ENCODE measurements around the gene RGS9. TPM values are rescaled to one million over a fixed set of nuclear protein-coding genes. Genes with fewer than 3 reads are reported as not detected.
"Not testable (repeated sequence)": the region's sequence is repeated elsewhere in the genome, so short reads cannot be mapped to it uniquely, and the experiment has no call there.

RGS9 gene
- total RNA-seq, 1 donor from 2014 or later, result 4.2 TPM

DNA sequence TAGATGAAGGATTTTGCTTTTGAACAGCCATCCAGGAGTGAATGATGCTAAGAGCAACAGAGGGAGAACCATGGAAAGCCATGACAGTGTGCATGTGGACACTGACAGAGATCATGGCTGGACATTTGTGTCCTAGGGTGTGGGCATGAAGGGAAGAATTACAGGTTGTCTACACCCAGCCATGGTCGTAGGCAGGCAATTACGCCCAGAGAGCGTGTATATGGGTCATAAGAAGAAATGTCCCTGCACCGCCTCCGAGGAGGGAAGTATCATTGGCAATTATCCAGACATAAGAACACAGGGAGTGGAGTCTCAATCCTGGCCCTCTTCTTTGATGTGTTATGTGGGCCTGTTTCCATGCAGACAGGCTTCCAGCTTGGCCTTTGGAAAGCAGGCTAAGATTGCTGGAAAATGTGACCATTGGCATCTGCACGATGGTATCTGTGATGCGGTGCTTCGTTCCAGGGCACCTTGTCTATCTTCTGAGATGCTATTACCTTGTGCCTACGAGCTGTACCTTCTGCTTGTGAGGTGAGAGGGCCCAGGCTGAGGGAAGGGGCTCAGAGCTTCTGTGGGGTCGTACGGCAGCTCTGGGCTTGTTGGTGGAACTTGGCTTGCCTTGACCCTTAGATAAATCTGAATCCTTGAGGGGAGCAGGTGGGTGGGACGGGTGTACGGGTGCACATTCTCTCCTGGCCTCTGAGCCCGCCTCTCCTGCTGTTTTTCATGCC lies 19.8 kb downstream of the RGS9 start:
- no peak for DNase-seq

DNA sequence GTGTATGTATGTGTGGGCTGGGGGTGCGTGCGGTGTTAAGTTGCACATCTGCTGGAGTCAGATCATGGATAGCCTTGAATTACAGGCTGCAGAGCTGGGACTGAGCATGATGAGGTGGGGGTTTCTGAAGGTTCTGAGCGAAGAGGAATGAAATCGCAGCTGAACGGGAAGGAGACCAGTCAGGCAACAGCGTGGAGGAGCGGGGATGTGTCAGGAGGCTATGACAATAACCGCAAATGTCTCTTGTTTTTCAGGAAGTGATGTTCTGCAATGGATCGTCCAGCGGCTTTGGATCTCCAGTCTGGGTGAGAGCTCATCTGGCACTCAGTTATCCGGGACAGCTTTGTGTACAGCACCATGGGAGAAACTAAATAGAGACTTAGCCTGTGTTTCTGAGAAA lies 20.9 kb downstream of the RGS9 start:
- DNase-seq, result no peak

DNA sequence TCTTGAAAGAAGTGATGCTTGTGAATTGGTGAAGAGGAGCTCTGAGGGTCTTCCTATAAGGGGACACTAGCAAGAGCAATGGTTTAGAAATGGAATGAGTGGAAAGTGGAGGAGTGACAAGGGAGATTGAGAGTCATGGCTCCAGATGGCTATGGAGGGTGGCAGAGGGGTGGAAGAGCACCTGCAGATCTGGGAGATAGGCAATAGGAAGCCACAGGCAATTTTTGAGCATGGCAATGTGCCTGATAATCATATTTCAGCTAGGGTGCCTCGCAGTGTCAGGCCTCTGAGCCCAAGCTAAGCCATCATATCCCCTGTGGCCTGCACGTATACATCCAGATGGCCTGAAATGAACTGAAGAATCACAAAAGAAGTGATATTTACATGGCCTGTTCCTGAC lies 21.5 kb downstream of the RGS9 start:
- DNase-seq, result no peak

DNA sequence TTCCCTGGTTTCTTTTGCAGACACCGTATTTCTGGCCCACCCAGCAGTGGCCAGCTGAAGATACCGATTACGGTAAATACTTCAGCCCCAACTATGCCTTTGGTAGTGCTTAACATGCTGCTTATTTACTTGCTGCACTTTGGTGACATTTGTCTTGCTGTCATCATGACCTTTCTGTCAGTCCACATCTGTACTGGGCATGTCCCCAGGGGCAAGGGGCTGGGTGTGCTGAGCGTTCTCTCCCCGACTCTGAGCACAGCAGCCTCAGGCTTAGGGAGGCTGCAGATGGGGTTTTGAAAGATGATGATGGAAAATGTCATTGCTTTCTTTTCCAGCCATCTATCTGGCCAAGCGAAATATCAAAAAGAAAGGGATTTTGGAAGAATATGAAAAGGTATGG lies 23.3 kb downstream of the RGS9 start:
- DNase-seq, result no peak

DNA sequence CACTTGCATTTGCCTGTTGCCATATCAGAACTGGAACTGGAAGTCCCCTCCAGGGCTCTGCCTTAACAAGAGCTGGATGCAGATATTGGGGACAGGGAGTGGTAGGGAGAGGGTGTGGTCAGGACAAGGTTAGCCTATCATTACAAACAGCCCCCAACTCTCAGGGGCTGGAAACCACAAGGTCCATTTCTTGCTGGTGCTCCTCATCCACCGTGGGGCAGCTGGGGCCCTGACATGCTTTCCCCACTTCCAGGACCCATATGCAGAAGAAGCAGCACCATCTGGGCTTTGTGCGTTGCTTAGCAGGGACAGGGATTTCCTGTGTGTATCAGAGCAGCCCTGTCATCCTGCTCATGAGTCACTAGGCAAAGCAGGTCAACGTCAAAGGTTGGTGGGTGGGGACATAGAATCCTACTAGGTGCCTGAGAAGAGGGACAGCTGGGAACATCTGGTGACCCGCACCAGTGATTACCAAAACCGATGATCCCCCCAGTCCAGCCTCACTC lies 26.9 kb downstream of the RGS9 start:
- DNase-seq, result no peak

DNA sequence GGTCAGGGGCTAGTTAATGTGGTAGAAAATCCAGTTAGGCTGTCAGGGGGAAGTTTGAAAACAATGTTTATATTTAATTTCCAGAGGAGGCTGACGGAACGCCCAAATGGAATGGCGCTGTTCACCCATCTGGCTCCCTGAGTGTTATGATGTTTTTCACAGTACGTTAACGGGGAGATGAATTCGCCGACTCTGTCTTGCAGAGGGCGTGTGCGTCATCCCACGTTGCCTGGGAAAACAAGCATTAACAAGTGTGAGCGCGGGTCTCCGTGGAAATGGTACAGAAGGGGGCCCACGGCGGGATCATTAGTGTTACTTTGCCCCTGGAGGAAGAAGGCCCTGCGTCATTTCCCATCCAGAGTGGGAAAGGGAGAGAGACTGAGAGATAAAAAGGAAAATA lies 29.6 kb downstream of the RGS9 start:
- no peak for DNase-seq

DNA sequence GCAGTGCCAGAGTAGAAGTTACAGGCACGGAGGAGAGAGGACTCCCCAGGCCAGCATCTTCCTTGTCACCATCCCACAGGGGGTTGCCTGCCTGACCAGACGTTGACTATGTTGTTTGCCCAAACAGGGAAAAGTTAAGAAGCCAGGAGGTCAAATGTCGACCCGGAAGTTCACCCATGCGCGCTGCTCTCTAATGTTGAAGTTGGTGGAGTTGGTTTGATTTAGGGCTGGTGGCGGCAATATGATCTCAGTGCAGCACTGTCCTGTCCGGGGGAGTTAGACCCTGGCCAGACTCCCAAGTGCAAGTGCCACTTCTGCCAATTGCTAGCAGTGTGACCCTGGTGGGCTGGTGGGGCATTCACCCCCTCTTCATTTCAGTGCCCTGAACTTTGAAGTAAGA lies 30.4 kb downstream of the RGS9 start:
- no peak for DNase-seq

DNA sequence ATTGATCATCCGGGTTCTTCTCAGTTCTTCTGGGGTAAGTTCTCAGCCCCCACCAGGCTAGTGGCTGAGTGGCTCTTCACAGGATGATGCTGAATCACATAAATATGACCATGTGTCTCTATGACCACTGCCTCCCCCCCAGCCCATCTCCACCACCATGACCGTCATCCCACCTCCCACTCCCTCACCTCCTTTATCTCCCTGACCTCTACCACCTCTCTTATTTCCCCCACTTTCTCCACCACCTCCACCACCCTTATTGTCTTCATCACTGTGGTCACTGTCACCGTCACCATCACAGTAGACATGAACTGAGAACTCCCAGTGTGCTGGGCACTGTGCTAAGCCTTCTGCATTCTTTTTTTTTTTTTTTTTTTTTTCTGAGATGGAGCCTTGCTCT lies 32.5 kb downstream of the RGS9 start:
- DNase-seq, result no peak

DNA sequence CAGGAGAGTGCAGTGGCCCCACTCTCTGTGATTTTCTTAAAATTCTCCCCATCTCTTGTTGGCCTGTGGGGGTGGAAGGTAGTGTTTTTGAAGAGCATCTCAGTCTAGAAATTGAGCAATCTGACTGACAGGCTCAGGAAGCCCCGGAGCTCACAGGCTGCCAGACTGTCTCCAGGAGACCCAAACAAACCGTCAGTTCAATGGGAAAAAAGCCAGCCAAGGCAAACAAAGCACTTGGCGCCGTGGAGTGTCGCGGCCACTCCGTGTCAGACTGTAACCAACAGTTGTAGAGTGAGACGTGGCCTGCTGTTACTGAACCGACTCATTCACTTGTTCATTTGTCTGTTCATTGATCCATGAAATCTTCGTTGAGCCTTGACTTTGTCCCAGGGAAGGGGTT lies 33.7 kb downstream of the RGS9 start:
- no peak for DNase-seq

DNA sequence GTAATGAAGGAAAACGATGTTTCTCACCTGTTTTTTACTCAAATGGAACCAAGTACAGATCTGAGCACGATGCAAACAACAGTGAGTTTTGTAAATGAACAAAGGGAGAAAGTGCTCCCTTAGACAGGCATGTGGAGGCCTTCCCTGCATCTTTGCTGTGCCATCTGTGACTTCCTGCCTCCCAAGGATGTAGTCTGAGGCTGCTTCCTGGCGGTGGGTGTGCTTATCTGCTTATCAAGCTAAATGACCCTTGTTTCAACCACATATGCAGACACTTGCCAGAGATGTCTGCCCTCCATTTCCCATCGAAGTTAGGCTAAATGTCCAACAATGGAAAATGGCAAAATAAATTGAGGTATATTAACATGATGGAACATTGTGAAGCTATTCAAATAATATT lies 34.6 kb downstream of the RGS9 start:
- no peak for DNase-seq

DNA sequence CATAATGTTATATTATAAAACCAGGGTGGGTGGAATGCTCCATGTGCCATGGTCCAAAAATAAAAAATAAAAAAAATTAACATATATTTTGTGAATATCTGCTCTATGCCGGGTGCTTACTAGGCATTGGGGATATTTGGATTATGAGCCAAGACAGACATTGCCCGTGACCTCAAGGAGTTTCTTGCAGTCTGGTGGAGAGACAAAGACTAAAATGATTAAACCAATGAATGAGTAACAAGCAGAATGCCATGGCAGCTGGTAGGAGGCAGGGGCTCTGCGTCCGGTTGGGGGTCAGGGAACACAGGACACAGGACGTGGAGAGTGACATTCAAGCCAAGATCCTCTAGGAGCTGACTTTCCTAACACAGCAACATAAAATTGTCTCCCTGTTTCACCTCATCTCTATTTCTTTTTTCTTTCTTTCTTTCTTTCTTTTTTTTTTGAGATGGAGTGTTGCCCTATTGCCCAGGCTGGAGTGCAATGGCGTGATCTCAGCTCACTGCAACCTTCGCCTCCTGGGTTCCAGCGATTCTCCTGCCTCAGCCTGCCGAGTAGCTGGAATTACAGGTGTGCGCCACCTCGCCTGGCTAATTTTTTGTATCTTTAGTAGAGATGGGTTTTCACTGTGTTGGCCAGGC lies 35.4 kb downstream of the RGS9 start:
- no peak for DNase-seq

DNA sequence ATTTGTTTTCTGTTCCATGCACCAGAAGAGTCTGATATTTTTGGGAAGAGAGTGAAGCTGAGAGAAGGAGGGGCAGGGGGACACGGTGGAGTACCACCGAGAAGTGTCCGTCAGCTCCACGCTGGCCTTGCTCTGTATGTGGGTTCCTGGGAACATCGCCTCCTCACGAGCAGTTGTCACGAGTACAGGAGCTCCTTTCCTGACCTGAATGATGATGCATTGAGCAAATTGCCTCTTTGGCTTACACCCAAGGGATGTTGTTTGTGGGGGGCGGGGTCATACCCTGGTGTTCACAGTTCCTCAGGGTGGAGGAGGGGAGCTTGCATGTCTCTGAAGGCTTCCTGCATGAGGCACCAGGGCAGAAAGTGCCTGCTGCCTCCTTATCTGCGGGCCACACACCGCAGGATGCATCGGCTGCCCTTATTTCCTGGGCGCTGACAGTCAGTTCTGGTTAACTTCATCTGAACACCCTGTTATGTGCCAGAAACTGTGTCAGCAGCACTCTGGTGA lies 36.2 kb downstream of the RGS9 start:
- DNase-seq, result no peak

DNA sequence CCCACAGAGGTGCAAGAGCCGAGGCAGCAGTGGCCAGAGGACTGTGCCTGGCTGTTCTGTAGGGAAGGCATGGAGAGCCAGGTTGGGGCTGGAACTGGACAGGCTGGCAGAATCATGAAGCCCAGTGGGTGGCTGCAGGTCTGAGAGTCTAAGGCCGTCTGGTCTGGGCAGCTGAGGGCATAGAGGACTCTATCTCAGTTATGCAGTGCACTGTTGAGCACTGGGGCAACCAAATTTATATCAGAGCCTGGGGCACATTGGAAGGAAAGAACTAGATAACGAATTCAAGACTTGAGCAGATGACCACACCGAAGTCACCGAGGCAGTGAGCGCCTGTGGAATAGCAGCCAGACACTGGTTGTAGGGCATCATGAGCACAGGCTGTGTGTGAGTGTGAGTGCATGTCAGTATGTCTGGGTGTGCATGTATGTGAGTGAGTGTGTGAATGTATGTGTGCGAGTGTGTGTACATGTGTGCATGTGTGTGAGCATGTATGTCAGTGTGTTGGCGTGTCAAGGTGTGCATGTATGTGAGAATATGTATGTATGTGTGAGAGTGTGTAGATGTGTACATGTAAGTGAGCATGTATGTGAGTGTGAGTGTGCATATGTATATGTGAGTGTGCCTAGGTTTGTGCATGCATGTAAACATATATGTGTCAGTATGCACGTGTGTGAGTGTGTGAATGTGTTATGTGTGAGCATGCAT lies 37.0 kb downstream of the RGS9 start:
- DNase-seq, result no peak

DNA sequence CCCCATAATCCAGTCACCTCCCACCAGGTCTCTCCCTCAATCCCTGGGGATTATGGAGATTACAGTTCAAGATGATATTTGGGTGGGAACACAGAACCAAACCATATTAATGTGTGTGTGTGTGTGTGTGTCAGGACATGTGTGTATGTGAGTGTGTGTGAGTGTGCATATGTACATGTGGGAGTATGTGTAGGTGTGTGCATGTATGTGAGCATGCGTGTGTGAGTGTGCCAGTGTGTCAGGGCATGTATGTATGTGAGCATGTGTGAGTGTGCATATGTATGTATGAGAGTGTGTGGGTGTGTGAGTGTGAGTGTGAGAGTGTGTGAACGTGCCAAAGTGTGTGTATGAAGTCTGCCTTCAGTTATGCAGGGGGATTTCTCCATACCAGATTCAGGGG lies 37.8 kb downstream of the RGS9 start:
- DNase-seq, result no peak

DNA sequence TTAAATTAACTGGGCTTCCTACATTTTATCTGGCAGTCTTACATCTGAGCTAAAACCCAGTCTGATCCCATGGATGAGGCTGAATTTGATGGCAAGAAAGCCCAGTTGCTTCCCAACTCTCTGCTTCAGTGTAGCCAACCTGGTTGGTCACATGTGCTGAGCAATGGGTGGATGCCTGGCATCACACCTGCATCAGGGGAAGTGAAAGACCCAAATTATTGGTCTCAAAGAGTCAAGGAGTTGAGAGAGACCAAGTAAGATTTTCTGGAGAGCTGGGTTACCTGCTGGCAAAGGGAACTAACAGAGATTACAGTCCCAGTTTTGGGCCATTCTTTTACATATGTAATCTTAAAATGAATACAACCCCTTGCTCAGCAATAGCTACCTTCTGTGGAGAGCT lies 38.8 kb downstream of the RGS9 start:
- no peak for DNase-seq

DNA sequence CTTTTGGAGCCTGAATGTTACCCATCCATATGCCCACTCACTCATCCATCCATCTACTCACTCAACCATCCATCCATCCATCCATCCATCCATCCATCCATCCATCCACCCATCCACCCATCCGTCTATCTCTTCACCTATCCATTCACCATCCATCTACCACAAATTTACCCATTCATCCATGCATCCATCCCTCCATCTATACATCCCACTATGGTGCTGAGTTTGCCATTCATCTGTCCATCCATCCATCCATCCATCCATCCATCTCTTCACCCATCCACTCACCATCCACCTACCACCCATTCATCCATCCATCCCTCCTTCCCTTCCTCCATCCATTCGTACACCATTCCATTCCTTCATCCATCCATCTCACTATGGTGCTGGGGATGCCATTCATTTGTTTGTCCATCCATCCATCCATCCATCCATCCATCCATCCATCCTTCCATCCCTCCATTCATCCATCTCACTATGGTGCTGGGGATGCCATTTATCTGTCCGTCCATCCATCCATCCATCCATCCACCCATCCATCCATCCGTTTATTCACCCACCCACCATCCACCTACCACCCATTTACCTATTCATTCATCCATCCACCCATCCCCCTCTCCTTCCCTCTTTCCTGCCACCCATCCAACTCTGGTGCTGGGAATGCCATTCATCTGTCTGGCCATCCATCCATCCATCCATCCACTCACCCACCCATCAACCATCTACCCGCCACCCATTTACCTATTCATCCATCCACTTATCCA lies 39.7 kb downstream of the RGS9 start:
- no peak for DNase-seq

DNA sequence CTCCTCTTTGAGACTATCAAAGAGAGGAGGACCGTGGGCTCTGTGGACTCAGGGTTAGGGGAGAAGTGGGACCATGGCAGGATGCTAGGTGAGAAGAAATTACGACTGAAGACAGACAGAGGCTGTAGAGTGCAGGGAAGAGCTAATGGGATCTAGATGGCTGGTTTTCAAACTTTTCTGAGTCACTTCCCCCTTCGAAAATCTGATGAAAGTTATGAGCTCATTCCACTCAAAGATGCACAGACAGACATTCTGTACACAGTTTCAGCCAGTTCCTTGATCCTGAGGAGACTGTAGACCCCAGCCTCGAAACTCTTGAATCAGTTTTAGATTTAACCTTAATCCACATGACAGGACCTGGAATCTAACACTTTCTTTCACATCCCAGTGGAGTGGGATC lies 40.7 kb downstream of the RGS9 start:
- no peak for DNase-seq

DNA sequence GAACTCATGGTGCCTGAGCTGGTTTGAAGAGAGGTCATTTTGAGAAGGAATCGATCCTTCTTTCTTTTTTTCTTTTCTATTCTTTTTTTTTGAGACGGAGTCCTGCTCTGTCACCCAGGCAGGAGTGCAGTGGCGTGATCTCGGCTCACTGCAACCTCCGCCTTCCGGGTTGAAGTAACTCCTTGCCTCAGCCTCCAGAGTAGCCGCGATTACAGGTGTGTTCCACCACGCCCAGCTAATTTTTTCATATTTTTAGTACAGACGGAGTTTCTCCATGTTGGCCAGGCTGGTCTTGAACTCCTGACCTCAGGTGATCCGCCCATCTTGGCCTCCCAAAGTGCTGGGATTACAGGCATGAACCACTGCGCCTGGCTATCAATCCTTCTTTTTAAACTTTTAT lies 43.1 kb downstream of the RGS9 start:
- not testable (repeated sequence) for DNase-seq

DNA sequence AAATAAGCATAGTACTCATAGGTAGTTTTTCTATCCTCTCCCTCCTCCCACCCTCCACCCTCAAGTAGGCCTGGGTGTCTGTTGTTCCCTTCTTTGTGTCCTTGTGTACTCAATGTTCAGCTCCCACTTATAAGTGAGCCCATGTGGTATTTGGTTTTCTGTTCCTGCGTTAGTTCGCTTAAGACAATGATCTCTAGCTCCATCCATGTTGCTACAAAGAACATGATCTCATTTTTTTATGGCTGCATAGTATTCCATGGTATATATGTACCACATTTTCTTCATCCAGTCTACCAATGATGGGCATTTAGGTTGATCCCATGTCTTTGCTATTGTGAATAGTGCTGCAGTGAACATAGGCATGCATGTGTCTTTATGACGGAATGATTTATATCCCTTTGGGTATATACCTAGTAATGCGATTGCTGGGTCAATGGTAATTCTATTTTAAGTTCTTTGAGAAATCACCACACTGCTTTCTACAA lies 43.6 kb downstream of the RGS9 start:
- not testable (repeated sequence) for DNase-seq

DNA sequence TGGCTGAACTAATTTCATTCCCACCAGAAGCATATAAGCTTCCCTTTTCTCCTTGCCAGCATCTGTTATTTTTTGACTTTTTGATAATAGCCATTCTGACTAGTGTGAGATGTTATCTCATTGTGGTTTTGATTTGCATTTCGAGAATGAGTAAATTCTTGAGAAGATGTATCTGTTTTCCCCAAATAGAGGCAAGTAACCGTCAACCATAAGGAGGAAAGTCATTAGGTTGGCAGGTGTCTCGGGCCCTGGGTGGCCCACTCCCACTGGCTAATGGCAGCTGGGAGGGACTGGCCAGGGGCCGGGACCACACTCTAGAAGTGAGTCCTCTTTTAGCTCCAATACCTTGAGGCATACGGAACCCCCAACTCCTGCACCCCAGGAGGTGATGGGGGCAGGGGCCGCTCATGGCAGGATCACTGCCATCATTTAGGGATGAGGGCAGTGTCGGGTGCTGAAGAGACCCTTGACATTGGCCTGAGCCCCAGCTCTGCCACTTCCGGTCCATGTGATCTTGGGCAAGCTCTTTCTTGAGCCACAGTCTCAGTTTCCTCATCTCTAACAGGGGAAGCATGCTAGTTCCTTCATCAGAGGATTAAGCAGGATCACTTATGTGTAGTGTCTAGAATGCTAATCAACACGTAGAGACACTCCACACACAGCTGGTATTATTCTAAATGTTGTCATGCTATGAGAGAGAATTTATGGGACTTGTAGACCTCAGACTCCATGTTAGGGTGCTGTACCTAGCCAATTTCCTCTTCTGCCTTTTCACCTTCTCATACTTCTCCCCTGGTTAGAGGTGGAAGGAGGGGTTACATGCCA lies 44.3 kb downstream of the RGS9 start:
- no peak for DNase-seq

DNA sequence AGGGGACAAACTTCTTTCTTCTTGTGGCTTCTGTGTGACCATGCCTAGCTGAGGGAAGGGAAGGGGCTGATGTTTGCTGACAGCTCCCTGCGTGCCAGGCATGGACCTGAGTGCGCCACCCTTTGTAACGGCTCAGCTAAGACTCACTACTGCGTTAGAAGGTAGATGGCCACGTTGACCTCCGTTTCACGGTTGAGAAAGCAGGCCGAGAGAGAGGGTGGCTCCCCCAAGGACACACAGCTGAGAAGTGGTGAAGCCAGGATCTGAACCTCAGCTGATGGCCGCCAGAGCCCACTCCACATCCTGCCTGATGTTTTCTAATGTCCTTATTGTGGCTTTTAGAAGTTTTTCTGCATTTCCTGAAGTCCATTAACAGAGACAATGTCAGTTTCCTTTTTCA lies 45.1 kb downstream of the RGS9 start:
- no peak for DNase-seq

DNA sequence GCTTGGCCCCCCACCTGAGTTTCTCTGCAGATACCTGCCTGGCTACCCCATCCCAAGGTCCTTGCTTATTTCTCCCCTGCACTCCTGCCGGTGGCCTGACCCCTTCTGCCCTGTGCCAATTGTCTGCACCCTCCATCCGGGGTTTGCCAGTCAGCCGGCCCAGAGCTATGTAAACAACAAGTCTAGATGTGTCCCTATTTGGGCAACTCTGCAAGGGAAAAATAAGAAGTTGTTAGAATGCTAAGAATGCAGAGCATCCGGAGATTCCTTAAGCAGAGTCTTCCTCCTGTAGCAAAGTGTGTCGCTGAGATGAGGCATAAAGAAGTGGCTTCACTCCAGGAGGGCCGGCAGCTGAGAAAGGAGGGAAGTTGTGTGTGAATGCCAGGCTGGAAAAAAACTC lies 46.6 kb downstream of the RGS9 start:
- DNase-seq, result no peak

Measured in occipital lobe (tissue), 2 donors.